IPS-15b (cell line): ENCODE data around the gene SORCS3.

Experiments used
- H3K27me3 ChIP-seq: one replicate; pipeline ENCODE4 v1.6.1; 2013; ENCODE audit warnings: low read length; ENCODE audit not compliant: control insufficient read depth, insufficient read depth
- H3K36me3 ChIP-seq: one replicate; pipeline ENCODE4 v1.6.1; 2013; ENCODE audit warnings: low read length; ENCODE audit not compliant: control insufficient read depth, insufficient read depth
- H3K4me1 ChIP-seq: one replicate; pipeline ENCODE4 v1.6.1; 2013; ENCODE audit warnings: mild to moderate bottlenecking, low read length; ENCODE audit not compliant: control insufficient read depth, insufficient read depth
- H3K4me3 ChIP-seq: one replicate; pipeline ENCODE4 v1.5.1; 2013; ENCODE audit warnings: low read depth, low read length
- H3K9ac ChIP-seq: one replicate; pipeline ENCODE4 v1.6.1; 2013; ENCODE audit warnings: low read depth, mild to moderate bottlenecking, low read length
- H3K9me3 ChIP-seq: one replicate; pipeline ENCODE4 v1.6.1; 2013; ENCODE audit warnings: mild to moderate bottlenecking, low read length; ENCODE audit not compliant: control insufficient read depth, insufficient read depth

The SORCS3 gene

GRCh38 chr10:104791471-104791870 is 150.4 kb downstream of the SORCS3 start:
- Histone ChIP-seq H3K4me3 (no peak overlapping the region), H3K4me1 (no peaks in the 10 kb centered on the region), H3K9ac (no peak overlapping the region), H3K36me3 (no peaks in the 10 kb centered on the region), H3K9me3 (no peaks in the 10 kb centered on the region), H3K27me3 (no peaks in the 10 kb centered on the region)

- no peaks in the 10 kb centered on the region for H3K9me3 ChIP-seq
- H3K4me3 ChIP-seq, result no peak overlapping the region
- no peaks in the 10 kb centered on the region for H3K36me3 ChIP-seq
- H3K9ac ChIP-seq, result no peak overlapping the region
- no peaks in the 10 kb centered on the region for H3K27me3 ChIP-seq
- H3K4me1 ChIP-seq, result no peaks in the 10 kb centered on the region
Measured at GRCh38 chr10:104795411-104795810, 154.3 kb downstream of the SORCS3 start.

- Histone ChIP-seq H3K9ac (no peak overlapping the region), H3K9me3 (no peaks in the 10 kb centered on the region), H3K27me3 (no peaks in the 10 kb centered on the region), H3K36me3 (no peaks in the 10 kb centered on the region), H3K4me3 (no peak overlapping the region), H3K4me1 (no peaks in the 10 kb centered on the region)
Measured at GRCh38 chr10:104796823-104797222, 155.7 kb downstream of the SORCS3 start.

- Histone ChIP-seq H3K9ac (no peak overlapping the region), H3K9me3 (no peaks in the 10 kb centered on the region), H3K4me1 (no peaks in the 10 kb centered on the region), H3K36me3 (no peaks in the 10 kb centered on the region), H3K27me3 (no peaks in the 10 kb centered on the region), H3K4me3 (no peak overlapping the region)
Measured at GRCh38 chr10:104802941-104803340, 161.9 kb downstream of the SORCS3 start.

- Histone ChIP-seq H3K36me3 (no peaks in the 10 kb centered on the region), H3K27me3 (no peaks in the 10 kb centered on the region), H3K9me3 (no peaks in the 10 kb centered on the region), H3K4me3 (no peak overlapping the region), H3K9ac (no peak overlapping the region), H3K4me1 (no peaks in the 10 kb centered on the region)
Measured at GRCh38 chr10:104804880-104805279, 163.8 kb downstream of the SORCS3 start.

- no peaks in the 10 kb centered on the region for H3K27me3 ChIP-seq
Measured at GRCh38 chr10:104806801-104807200, 165.7 kb downstream of the SORCS3 start.

GRCh38 chr10:104807581-104808310 is 166.7 kb downstream of the SORCS3 start:
- H3K4me3 ChIP-seq, result no peak overlapping the region
- H3K9ac ChIP-seq, result no peak overlapping the region
- no peaks in the 10 kb centered on the region for H3K36me3 ChIP-seq
- no peaks in the 10 kb centered on the region for H3K27me3 ChIP-seq
- H3K9me3 ChIP-seq, result no peaks in the 10 kb centered on the region
- no peaks in the 10 kb centered on the region for H3K4me1 ChIP-seq

More at GRCh38 chr10:104806801-104807200, 165.7 kb downstream of the SORCS3 start:
- H3K36me3 ChIP-seq, result no peaks in the 10 kb centered on the region
- H3K4me3 ChIP-seq, result no peak overlapping the region
- H3K9ac ChIP-seq, result no peak overlapping the region
- no peaks in the 10 kb centered on the region for H3K4me1 ChIP-seq
- H3K9me3 ChIP-seq, result no peaks in the 10 kb centered on the region

- no peaks in the 10 kb centered on the region for H3K27me3 ChIP-seq
- no peaks in the 10 kb centered on the region for H3K36me3 ChIP-seq
- H3K9me3 ChIP-seq, result no peaks in the 10 kb centered on the region
- no peak overlapping the region for H3K4me3 ChIP-seq
- no peaks in the 10 kb centered on the region for H3K4me1 ChIP-seq
- no peak overlapping the region for H3K9ac ChIP-seq
Measured at GRCh38 chr10:104809288-104810090, 168.4 kb downstream of the SORCS3 start.

- Histone ChIP-seq H3K27me3 (no peaks in the 10 kb centered on the region), H3K36me3 (no peaks in the 10 kb centered on the region), H3K9me3 (no peaks in the 10 kb centered on the region), H3K4me1 (no peaks in the 10 kb centered on the region), H3K9ac (no peak overlapping the region), H3K4me3 (no peak overlapping the region)
Measured at GRCh38 chr10:104811166-104811565, 170.1 kb downstream of the SORCS3 start.

GRCh38 chr10:104816501-104816900 is 175.4 kb downstream of the SORCS3 start:
- H3K9me3 ChIP-seq, result no peaks in the 10 kb centered on the region
- H3K4me1 ChIP-seq, result peaks cover 4% of the 10 kb centered on the region
- H3K9ac ChIP-seq, result no peak overlapping the region
- H3K36me3 ChIP-seq, result no peaks in the 10 kb centered on the region
- H3K4me3 ChIP-seq, result no peak overlapping the region
- no peaks in the 10 kb centered on the region for H3K27me3 ChIP-seq

GRCh38 chr10:104819731-104820130 is 178.6 kb downstream of the SORCS3 start:
- peaks cover 4% of the 10 kb centered on the region for H3K4me1 ChIP-seq
- no peaks in the 10 kb centered on the region for H3K27me3 ChIP-seq
- no peaks in the 10 kb centered on the region for H3K36me3 ChIP-seq
- H3K9ac ChIP-seq, result no peak overlapping the region
- H3K9me3 ChIP-seq, result no peaks in the 10 kb centered on the region
- no peak overlapping the region for H3K4me3 ChIP-seq

GRCh38 chr10:104822088-104822487 is 181.0 kb downstream of the SORCS3 start:
- no peaks in the 10 kb centered on the region for H3K27me3 ChIP-seq
- H3K9me3 ChIP-seq, result no peaks in the 10 kb centered on the region
- peaks cover 4% of the 10 kb centered on the region for H3K4me1 ChIP-seq

More at GRCh38 chr10:104822088-104822487, 181.0 kb downstream of the SORCS3 start:
- H3K4me3 ChIP-seq, result no peak overlapping the region
- no peak overlapping the region for H3K9ac ChIP-seq
- no peaks in the 10 kb centered on the region for H3K36me3 ChIP-seq
